GM23338 (cell line): Measurements from ENCODE around the gene PGF. TPM values are rescaled to one million over a fixed set of nuclear protein-coding genes. Genes with fewer than 3 reads are reported as not detected.

ENCODE experiments used
- ATAC-seq: fragments of 200-7000 bp; cut with Tn5 transposase; 3 replicates; pipeline ENCODE4 v1.9.1; 2020
- DNase-seq: peaks from one replicate; pipeline ENCODE4 v3.0.0-alpha.2; 2015; ENCODE audit warnings: low spot score
- H2AFZ ChIP-seq: fragments of 200-600 bp; sonication (generic); 2 replicates; pipeline ENCODE4 v1.8.0; 2016; ENCODE audit warnings: antibody characterized with exemption, mild to moderate bottlenecking, moderate library complexity
- H3F3A ChIP-seq: fragments of 200-600 bp; sonication (generic); replicated peaks from 2 replicates; pipeline ENCODE4 v1.8.0; 2017; ENCODE audit warnings: antibody characterized with exemption, mixed run types, low read depth
- H3K27ac ChIP-seq: fragments of 200-600 bp; sonication (generic); 2 replicates; pipeline ENCODE4 v1.6.1; 2016; ENCODE audit warnings: low read depth
- H3K27me3 ChIP-seq: fragments of 200-600 bp; sonication (generic); 2 replicates; pipeline ENCODE4 v1.8.0; 2016; ENCODE audit warnings: mild to moderate bottlenecking, mixed run types, moderate library complexity; ENCODE audit not compliant: insufficient read depth
- H3K36me3 ChIP-seq: fragments of 200-600 bp; sonication (generic); 2 replicates; pipeline ENCODE4 v1.8.0; 2016; ENCODE audit warnings: mild to moderate bottlenecking; ENCODE audit not compliant: insufficient read depth
- H3K4me1 ChIP-seq: fragments of 200-600 bp; sonication (generic); 2 replicates; pipeline ENCODE4 v1.8.0; 2016; ENCODE audit warnings: mild to moderate bottlenecking, moderate library complexity; ENCODE audit not compliant: insufficient read depth
- H3K4me2 ChIP-seq: fragments of 200-600 bp; sonication (generic); 2 replicates; pipeline ENCODE4 v1.7.1; 2017; ENCODE audit warnings: mixed run types
- H3K4me3 ChIP-seq: fragments of 200-600 bp; sonication (generic); 2 replicates; pipeline ENCODE4 v1.6.1; 2016; ENCODE audit warnings: mixed run types
- H3K79me2 ChIP-seq: fragments of 200-600 bp; sonication (generic); replicated peaks from 2 replicates; pipeline ENCODE4 v1.8.0; 2017; ENCODE audit warnings: mild to moderate bottlenecking; ENCODE audit not compliant: insufficient read depth
- H3K9me2 ChIP-seq: fragments of 200-600 bp; sonication (generic); 2 replicates; pipeline ENCODE4 v1.8.0; 2017; ENCODE audit not compliant: insufficient read depth
- H4K20me1 ChIP-seq: fragments of 200-600 bp; sonication (generic); replicated peaks from 2 replicates; pipeline ENCODE4 v1.8.0; 2017; ENCODE audit warnings: mild to moderate bottlenecking; ENCODE audit not compliant: insufficient read depth
- H3K27ac Mint-ChIP-seq: 2 replicates; pipeline ENCODE4 v1.8.0; 2020; ENCODE audit warnings: inconsistent platforms, mild to moderate bottlenecking, moderate library complexity, mixed read lengths
- H3K27me3 Mint-ChIP-seq: 3 replicates; pipeline ENCODE4 v1.8.0; 2022; ENCODE audit warnings: low read depth, mild to moderate bottlenecking, moderate library complexity, mixed read lengths, inconsistent platforms; ENCODE audit not compliant: insufficient read depth, poor library complexity
- H3K36me3 Mint-ChIP-seq: 3 replicates; pipeline ENCODE4 v1.8.0; 2021; ENCODE audit warnings: low read depth, mild to moderate bottlenecking, inconsistent platforms, moderate library complexity, mixed read lengths
- H3K4me1 Mint-ChIP-seq: 3 replicates; pipeline ENCODE4 v1.8.0; 2020; ENCODE audit warnings: mild to moderate bottlenecking, inconsistent platforms, mixed read lengths
- H3K4me3 Mint-ChIP-seq: 3 replicates; pipeline ENCODE4 v1.8.0; 2021; ENCODE audit warnings: moderate library complexity, mild to moderate bottlenecking, inconsistent platforms, mixed read lengths
- H3K9me3 Mint-ChIP-seq: 3 replicates; pipeline ENCODE4 v1.8.0; 2020; ENCODE audit warnings: moderate library complexity, mild to moderate bottlenecking, inconsistent platforms, mixed read lengths
- CREB1 ChIP-seq: fragments of 250-450 bp; sonication (Bioruptor Pico); IDR thresholded peaks from 2 replicates; pipeline ENCODE4 v1.5.0; 2020; ENCODE audit warnings: low read depth, mild to moderate bottlenecking, moderate library complexity
- EZH2 ChIP-seq: fragments of 200-600 bp; sonication (generic); IDR thresholded peaks from one replicate; pipeline ENCODE4 v1.8.0; 2017; ENCODE audit warnings: antibody characterized with exemption, mild to moderate bottlenecking, low read depth; ENCODE audit not compliant: unreplicated experiment
- EZH2phosphoT487 ChIP-seq: fragments of 200-600 bp; sonication (generic); IDR thresholded peaks from one replicate; pipeline ENCODE4 v1.8.1; 2018; ENCODE audit warnings: antibody characterized with exemption; ENCODE audit not compliant: unreplicated experiment
- JUNB ChIP-seq: IDR thresholded peaks from one replicate; pipeline ENCODE4 v1.6.1; 2016; ENCODE audit warnings: antibody characterized with exemption; ENCODE audit not compliant: unreplicated experiment
- NANOG ChIP-seq: IDR thresholded peaks from 2 replicates; pipeline ENCODE4 v1.6.1; 2016; ENCODE audit warnings: antibody characterized with exemption, borderline replicate concordance
- POLR2AphosphoS5 ChIP-seq: IDR thresholded peaks from 2 replicates; pipeline ENCODE4 v1.6.1; 2016; ENCODE audit warnings: antibody characterized with exemption, low read depth
- STAT1 ChIP-seq: IDR thresholded peaks from one replicate; pipeline ENCODE4 v1.6.1; 2016; ENCODE audit warnings: antibody characterized with exemption; ENCODE audit not compliant: unreplicated experiment
- ZNF114 ChIP-seq: fragments of 250-450 bp; sonication (Bioruptor Pico); IDR thresholded peaks from 2 replicates; pipeline ENCODE4 v1.5.0; 2020; ENCODE audit warnings: mild to moderate bottlenecking, moderate library complexity
- ZNF331 ChIP-seq: fragments of 250-450 bp; sonication (Bioruptor Pico); IDR thresholded peaks from 2 replicates; pipeline ENCODE4 v1.5.0; 2020; ENCODE audit warnings: low read depth, mild to moderate bottlenecking, moderate library complexity
- polyA plus RNA-seq: library from polyadenylated mRNA; unstranded; fragments of >200 nt; fragmentation: Nextera tagmentation; extraction: Ambion mirVana; gene quantifications from 2 replicates; pipeline ENCODE4 v1.2.1, GENCODE V29; 2016
- total RNA-seq: library from RNA; depleted of rRNA; stranded (reverse); fragments of >200 nt; shearing (Covaris generic); gene quantifications from 2 replicates; pipeline ENCODE4 v1.2.3, GENCODE V29; 2014
- TF ChIP-seq, protein P1 (sequence below): fragments of 250-450 bp; sonication (Bioruptor Pico); IDR thresholded peaks from 2 replicates; pipeline ENCODE4 v1.5.0; 2020; ENCODE audit warnings: mild to moderate bottlenecking, moderate library complexity
- TF ChIP-seq, protein P2 (sequence below): IDR thresholded peaks from 2 replicates; pipeline ENCODE4 v1.6.1; 2016; ENCODE audit warnings: antibody characterized with exemption
- TF ChIP-seq, protein P3 (sequence below): IDR thresholded peaks from one replicate; pipeline ENCODE4 v1.6.1; 2018; ENCODE audit warnings: antibody characterized with exemption; ENCODE audit not compliant: unreplicated experiment
- TF ChIP-seq, protein P4 (sequence below), 2 experiments: fragments of 200-600 bp in 1 of 2; sonication (generic) in 1 of 2; conservative IDR thresholded peaks; 2 replicates each; pipeline versions ENCODE4 v1.5.1 to v1.6.1; 2016 to 2017; ENCODE audit warnings: antibody characterized with exemption in 2 of 2, low read depth in 2 of 2, mild to moderate bottlenecking in 2 of 2, moderate library complexity in 1 of 2

Gene PGF
- total and polyA plus RNA-seq, 2 experiments from 2014 or later, result 2.9 to 6.3 TPM

DNA sequence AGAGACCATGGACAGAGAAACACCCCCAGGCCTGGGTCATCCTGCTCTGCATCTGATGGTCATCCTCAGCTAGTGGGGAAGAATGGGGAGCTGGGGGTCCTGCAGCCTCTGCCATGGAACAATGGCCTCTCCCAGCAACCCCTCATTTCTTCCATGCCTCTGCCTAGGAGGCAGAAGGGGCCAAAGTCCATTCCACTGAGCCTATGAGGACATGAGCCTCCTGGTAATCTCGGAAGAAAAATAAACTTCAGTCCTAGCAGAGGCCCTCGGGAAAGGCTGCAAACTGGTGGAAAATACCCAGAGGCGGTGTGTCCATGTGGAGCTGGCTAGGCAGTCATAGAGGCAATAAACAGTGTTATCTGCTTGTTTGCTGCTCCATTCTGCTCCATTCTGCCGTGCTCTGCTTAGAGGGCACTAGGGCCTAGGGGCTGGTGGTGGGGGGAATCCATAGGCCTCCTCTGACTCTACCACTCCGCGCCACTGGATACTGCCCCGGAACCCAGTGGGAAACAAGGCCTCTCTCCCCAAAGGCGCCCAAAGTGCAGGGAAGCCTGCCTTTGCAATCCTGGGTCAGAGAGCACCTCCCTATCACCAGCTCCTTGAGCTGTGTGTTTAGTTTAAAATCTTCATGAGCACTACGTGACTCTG, 4.5 kb downstream of the PGF start:
- Histone ChIP-seq H3F3A (no peaks in the 10 kb centered on the region), H3K79me2 (no peaks in the 10 kb centered on the region), H3K4me2 (no peak overlapping the region), H3K27me3 (peaks cover 6% of the 10 kb centered on the region; the same call in 1 of the 2 replicates), H2AFZ (no peak overlapping the region), H3K9me2 (no peaks in the 10 kb centered on the region), H3K27ac (no peak overlapping the region), H3K36me3 (no peaks in the 10 kb centered on the region), H4K20me1 (no peaks in the 10 kb centered on the region), H3K4me3 (no peak overlapping the region), H3K4me1 (peaks cover 8% of the 10 kb centered on the region)
- TF ChIP-seq, protein P1, sequence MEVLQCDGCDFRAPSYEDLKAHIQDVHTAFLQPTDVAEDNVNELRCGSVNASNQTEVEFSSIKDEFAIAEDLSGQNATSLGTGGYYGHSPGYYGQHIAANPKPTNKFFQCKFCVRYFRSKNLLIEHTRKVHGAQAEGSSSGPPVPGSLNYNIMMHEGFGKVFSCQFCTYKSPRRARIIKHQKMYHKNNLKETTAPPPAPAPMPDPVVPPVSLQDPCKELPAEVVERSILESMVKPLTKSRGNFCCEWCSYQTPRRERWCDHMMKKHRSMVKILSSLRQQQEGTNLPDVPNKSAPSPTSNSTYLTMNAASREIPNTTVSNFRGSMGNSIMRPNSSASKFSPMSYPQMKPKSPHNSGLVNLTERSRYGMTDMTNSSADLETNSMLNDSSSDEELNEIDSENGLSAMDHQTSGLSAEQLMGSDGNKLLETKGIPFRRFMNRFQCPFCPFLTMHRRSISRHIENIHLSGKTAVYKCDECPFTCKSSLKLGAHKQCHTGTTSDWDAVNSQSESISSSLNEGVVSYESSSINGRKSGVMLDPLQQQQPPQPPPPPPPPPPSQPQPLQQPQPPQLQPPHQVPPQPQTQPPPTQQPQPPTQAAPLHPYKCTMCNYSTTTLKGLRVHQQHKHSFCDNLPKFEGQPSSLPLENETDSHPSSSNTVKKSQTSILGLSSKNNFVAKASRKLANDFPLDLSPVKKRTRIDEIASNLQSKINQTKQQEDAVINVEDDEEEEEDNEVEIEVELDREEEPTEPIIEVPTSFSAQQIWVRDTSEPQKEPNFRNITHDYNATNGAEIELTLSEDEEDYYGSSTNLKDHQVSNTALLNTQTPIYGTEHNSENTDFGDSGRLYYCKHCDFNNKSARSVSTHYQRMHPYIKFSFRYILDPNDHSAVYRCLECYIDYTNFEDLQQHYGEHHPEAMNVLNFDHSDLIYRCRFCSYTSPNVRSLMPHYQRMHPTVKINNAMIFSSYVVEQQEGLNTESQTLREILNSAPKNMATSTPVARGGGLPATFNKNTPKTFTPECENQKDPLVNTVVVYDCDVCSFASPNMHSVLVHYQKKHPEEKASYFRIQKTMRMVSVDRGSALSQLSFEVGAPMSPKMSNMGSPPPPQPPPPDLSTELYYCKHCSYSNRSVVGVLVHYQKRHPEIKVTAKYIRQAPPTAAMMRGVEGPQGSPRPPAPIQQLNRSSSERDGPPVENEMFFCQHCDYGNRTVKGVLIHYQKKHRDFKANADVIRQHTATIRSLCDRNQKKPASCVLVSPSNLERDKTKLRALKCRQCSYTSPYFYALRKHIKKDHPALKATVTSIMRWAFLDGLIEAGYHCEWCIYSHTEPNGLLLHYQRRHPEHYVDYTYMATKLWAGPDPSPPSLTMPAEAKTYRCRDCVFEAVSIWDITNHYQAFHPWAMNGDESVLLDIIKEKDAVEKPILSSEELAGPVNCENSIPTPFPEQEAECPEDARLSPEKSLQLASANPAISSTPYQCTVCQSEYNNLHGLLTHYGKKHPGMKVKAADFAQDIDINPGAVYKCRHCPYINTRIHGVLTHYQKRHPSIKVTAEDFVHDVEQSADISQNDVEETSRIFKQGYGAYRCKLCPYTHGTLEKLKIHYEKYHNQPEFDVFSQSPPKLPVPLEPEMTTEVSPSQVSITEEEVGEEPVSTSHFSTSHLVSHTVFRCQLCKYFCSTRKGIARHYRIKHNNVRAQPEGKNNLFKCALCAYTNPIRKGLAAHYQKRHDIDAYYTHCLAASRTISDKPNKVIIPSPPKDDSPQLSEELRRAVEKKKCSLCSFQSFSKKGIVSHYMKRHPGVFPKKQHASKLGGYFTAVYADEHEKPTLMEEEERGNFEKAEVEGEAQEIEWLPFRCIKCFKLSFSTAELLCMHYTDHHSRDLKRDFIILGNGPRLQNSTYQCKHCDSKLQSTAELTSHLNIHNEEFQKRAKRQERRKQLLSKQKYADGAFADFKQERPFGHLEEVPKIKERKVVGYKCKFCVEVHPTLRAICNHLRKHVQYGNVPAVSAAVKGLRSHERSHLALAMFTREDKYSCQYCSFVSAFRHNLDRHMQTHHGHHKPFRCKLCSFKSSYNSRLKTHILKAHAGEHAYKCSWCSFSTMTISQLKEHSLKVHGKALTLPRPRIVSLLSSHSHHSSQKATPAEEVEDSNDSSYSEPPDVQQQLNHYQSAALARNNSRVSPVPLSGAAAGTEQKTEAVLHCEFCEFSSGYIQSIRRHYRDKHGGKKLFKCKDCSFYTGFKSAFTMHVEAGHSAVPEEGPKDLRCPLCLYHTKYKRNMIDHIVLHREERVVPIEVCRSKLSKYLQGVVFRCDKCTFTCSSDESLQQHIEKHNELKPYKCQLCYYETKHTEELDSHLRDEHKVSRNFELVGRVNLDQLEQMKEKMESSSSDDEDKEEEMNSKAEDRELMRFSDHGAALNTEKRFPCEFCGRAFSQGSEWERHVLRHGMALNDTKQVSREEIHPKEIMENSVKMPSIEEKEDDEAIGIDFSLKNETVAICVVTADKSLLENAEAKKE (CRISPR knock-in tag), result no peak
- TF ChIP-seq JUNB (no peak), EZH2phosphoT487 (no peak), POLR2AphosphoS5 (no peak), STAT1 (no peak), NANOG (no peak), ZNF331 (CRISPR knock-in tag) (no peak), CREB1 (CRISPR knock-in tag) (no peak), EZH2 (no peak), ZNF114 (CRISPR knock-in tag) (no peak)
- TF ChIP-seq, protein P2, sequence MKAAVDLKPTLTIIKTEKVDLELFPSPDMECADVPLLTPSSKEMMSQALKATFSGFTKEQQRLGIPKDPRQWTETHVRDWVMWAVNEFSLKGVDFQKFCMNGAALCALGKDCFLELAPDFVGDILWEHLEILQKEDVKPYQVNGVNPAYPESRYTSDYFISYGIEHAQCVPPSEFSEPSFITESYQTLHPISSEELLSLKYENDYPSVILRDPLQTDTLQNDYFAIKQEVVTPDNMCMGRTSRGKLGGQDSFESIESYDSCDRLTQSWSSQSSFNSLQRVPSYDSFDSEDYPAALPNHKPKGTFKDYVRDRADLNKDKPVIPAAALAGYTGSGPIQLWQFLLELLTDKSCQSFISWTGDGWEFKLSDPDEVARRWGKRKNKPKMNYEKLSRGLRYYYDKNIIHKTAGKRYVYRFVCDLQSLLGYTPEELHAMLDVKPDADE, result no peak
- TF ChIP-seq, protein P3, sequence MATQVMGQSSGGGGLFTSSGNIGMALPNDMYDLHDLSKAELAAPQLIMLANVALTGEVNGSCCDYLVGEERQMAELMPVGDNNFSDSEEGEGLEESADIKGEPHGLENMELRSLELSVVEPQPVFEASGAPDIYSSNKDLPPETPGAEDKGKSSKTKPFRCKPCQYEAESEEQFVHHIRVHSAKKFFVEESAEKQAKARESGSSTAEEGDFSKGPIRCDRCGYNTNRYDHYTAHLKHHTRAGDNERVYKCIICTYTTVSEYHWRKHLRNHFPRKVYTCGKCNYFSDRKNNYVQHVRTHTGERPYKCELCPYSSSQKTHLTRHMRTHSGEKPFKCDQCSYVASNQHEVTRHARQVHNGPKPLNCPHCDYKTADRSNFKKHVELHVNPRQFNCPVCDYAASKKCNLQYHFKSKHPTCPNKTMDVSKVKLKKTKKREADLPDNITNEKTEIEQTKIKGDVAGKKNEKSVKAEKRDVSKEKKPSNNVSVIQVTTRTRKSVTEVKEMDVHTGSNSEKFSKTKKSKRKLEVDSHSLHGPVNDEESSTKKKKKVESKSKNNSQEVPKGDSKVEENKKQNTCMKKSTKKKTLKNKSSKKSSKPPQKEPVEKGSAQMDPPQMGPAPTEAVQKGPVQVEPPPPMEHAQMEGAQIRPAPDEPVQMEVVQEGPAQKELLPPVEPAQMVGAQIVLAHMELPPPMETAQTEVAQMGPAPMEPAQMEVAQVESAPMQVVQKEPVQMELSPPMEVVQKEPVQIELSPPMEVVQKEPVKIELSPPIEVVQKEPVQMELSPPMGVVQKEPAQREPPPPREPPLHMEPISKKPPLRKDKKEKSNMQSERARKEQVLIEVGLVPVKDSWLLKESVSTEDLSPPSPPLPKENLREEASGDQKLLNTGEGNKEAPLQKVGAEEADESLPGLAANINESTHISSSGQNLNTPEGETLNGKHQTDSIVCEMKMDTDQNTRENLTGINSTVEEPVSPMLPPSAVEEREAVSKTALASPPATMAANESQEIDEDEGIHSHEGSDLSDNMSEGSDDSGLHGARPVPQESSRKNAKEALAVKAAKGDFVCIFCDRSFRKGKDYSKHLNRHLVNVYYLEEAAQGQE, result no peak
- TF ChIP-seq, protein P4, sequence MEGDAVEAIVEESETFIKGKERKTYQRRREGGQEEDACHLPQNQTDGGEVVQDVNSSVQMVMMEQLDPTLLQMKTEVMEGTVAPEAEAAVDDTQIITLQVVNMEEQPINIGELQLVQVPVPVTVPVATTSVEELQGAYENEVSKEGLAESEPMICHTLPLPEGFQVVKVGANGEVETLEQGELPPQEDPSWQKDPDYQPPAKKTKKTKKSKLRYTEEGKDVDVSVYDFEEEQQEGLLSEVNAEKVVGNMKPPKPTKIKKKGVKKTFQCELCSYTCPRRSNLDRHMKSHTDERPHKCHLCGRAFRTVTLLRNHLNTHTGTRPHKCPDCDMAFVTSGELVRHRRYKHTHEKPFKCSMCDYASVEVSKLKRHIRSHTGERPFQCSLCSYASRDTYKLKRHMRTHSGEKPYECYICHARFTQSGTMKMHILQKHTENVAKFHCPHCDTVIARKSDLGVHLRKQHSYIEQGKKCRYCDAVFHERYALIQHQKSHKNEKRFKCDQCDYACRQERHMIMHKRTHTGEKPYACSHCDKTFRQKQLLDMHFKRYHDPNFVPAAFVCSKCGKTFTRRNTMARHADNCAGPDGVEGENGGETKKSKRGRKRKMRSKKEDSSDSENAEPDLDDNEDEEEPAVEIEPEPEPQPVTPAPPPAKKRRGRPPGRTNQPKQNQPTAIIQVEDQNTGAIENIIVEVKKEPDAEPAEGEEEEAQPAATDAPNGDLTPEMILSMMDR (conservative IDR thresholded peaks at IDR 0.05; ENCODE audit: low read depth in 2 of 2), result no peak
- no peak for DNase-seq
- H3K4me3 Mint-ChIP-seq, result no peak overlapping the region
- no peaks in the 10 kb centered on the region; the same call in 2 of the 3 replicates for H3K36me3 Mint-ChIP-seq
- H3K27ac Mint-ChIP-seq, result no peak overlapping the region
- H3K9me3 Mint-ChIP-seq, result no peaks in the 10 kb centered on the region; the same call in 2 of the 3 replicates
- peaks cover 15% of the 10 kb centered on the region for H3K27me3 Mint-ChIP-seq
- ATAC-seq, result no peak
- H3K4me1 Mint-ChIP-seq, result peaks cover 11% of the 10 kb centered on the region; the same call in 2 of the 3 replicates
